Stimulated activated naive CD8-positive, alpha-beta T cell treated with anti-CD3 and anti-CD28 coated beads, Interleukin-15, Interleukin-2, amounts not matched to agents 100 ng/mL and 50 ng/mL, for 24 hours (primary cell): ENCODE data around the gene PTBP1.

Experiments used
- H3K27ac Mint-ChIP-seq: one replicate; pipeline ENCODE4 v1.8.0; 2021; ENCODE audit warnings: mild to moderate bottlenecking, mixed read lengths
- H3K27me3 Mint-ChIP-seq: one replicate; pipeline ENCODE4 v1.8.0; 2021; ENCODE audit warnings: mixed read lengths
- H3K36me3 Mint-ChIP-seq: one replicate; pipeline ENCODE4 v1.8.0; 2021; ENCODE audit warnings: low read depth, mixed read lengths
- H3K4me1 Mint-ChIP-seq: one replicate; pipeline ENCODE4 v1.8.0; 2021; ENCODE audit warnings: low read depth, mixed read lengths
- H3K4me3 Mint-ChIP-seq: one replicate; pipeline ENCODE4 v1.8.0; 2021; ENCODE audit warnings: mild to moderate bottlenecking, mixed read lengths
- H3K9me3 Mint-ChIP-seq: one replicate; pipeline ENCODE4 v1.8.0; 2021; ENCODE audit warnings: mixed read lengths

PTBP1 gene

GRCh38 chr19:787536-787935 is 9.7 kb upstream of the PTBP1 start:
- Mint-ChIP-seq H3K4me3 (no peak overlapping the region), H3K27me3 (peaks cover 4% of the 10 kb centered on the region), H3K27ac (no peak overlapping the region), H3K36me3 (no peaks in the 10 kb centered on the region), H3K4me1 (peaks cover 7% of the 10 kb centered on the region), H3K9me3 (no peaks in the 10 kb centered on the region)

- no peaks in the 10 kb centered on the region for H3K9me3 Mint-ChIP-seq
- H3K27ac Mint-ChIP-seq: no peak overlapping the region
- peaks cover 7% of the 10 kb centered on the region for H3K4me1 Mint-ChIP-seq
- H3K4me3 Mint-ChIP-seq: no peak overlapping the region
- peaks cover 4% of the 10 kb centered on the region for H3K27me3 Mint-ChIP-seq
- no peaks in the 10 kb centered on the region for H3K36me3 Mint-ChIP-seq
Observed at GRCh38 chr19:788686-788982, 8.6 kb upstream of the PTBP1 start.

- Mint-ChIP-seq H3K27ac (no peak overlapping the region), H3K27me3 (peaks cover 4% of the 10 kb centered on the region), H3K4me1 (peaks cover 7% of the 10 kb centered on the region), H3K4me3 (no peak overlapping the region), H3K9me3 (no peaks in the 10 kb centered on the region), H3K36me3 (no peaks in the 10 kb centered on the region)
Observed at GRCh38 chr19:788983-789700, 8.1 kb upstream of the PTBP1 start.

- Mint-ChIP-seq H3K27me3 (peaks cover 4% of the 10 kb centered on the region), H3K4me1 (peaks cover 7% of the 10 kb centered on the region), H3K4me3 (no peak overlapping the region), H3K27ac (no peak overlapping the region), H3K9me3 (no peaks in the 10 kb centered on the region), H3K36me3 (no peaks in the 10 kb centered on the region)
Observed at GRCh38 chr19:789701-790060, 7.6 kb upstream of the PTBP1 start.

GRCh38 chr19:791007-791566 is 6.2 kb upstream of the PTBP1 start:
- no peaks in the 10 kb centered on the region for H3K36me3 Mint-ChIP-seq
- no peak overlapping the region for H3K4me3 Mint-ChIP-seq
- peaks cover 7% of the 10 kb centered on the region for H3K4me1 Mint-ChIP-seq
- H3K27ac Mint-ChIP-seq: no peak overlapping the region
- H3K27me3 Mint-ChIP-seq: peaks cover 4% of the 10 kb centered on the region
- no peaks in the 10 kb centered on the region for H3K9me3 Mint-ChIP-seq

GRCh38 chr19:791567-792305 is 5.5 kb upstream of the PTBP1 start:
- Mint-ChIP-seq H3K9me3 (no peaks in the 10 kb centered on the region), H3K36me3 (no peaks in the 10 kb centered on the region), H3K27ac (no peak overlapping the region), H3K4me3 (no peak overlapping the region), H3K4me1 (peaks cover 9% of the 10 kb centered on the region), H3K27me3 (peaks cover 4% of the 10 kb centered on the region)

- Mint-ChIP-seq H3K4me1 (peaks cover 11% of the 10 kb centered on the region), H3K36me3 (no peaks in the 10 kb centered on the region), H3K4me3 (no peak overlapping the region), H3K27ac (no peak overlapping the region), H3K27me3 (peaks cover 4% of the 10 kb centered on the region), H3K9me3 (no peaks in the 10 kb centered on the region)
Observed at GRCh38 chr19:792306-792885, 4.9 kb upstream of the PTBP1 start.

- no peaks in the 10 kb centered on the region for H3K9me3 Mint-ChIP-seq
- H3K4me1 Mint-ChIP-seq: peaks cover 11% of the 10 kb centered on the region
- no peak overlapping the region for H3K4me3 Mint-ChIP-seq
- H3K27me3 Mint-ChIP-seq: peaks cover 4% of the 10 kb centered on the region
- H3K27ac Mint-ChIP-seq: no peak overlapping the region
- H3K36me3 Mint-ChIP-seq: peaks cover 6% of the 10 kb centered on the region
Observed at GRCh38 chr19:793806-794205, 3.4 kb upstream of the PTBP1 start.

GRCh38 chr19:795073-795611 is 2.1 kb upstream of the PTBP1 start:
- Mint-ChIP-seq H3K4me1 (peaks cover 17% of the 10 kb centered on the region), H3K36me3 (peaks cover 19% of the 10 kb centered on the region), H3K27ac (no peak overlapping the region), H3K4me3 (peak overlapping the region; percentile 26), H3K9me3 (no peaks in the 10 kb centered on the region), H3K27me3 (no peaks in the 10 kb centered on the region)

GRCh38 chr19:795691-796581 is 1.3 kb upstream of the PTBP1 start:
- Mint-ChIP-seq H3K4me3 (peak overlapping the region; percentile 95), H3K36me3 (peaks cover 25% of the 10 kb centered on the region), H3K27me3 (no peaks in the 10 kb centered on the region)

GRCh38 chr19:797528-798414 is 519 bp downstream of the PTBP1 start:
- peak overlapping the region; percentile 95 for H3K4me3 Mint-ChIP-seq

More at GRCh38 chr19:795691-796581, 1.3 kb upstream of the PTBP1 start:
- H3K4me1 Mint-ChIP-seq: peaks cover 23% of the 10 kb centered on the region
- H3K9me3 Mint-ChIP-seq: no peaks in the 10 kb centered on the region
- H3K27ac Mint-ChIP-seq: no peak overlapping the region

GRCh38 chr19:798415-799075 is 1.3 kb downstream of the PTBP1 start:
- Mint-ChIP-seq H3K4me3 (peak overlapping the region; percentile 92), H3K27ac (peak overlapping the region; percentile 91), H3K27me3 (no peaks in the 10 kb centered on the region), H3K9me3 (no peaks in the 10 kb centered on the region), H3K36me3 (peaks cover 39% of the 10 kb centered on the region), H3K4me1 (peaks cover 41% of the 10 kb centered on the region)

More at GRCh38 chr19:797528-798414, 519 bp downstream of the PTBP1 start:
- no peaks in the 10 kb centered on the region for H3K9me3 Mint-ChIP-seq
- peak overlapping the region; percentile 91 for H3K27ac Mint-ChIP-seq
- no peaks in the 10 kb centered on the region for H3K27me3 Mint-ChIP-seq
- H3K36me3 Mint-ChIP-seq: peaks cover 33% of the 10 kb centered on the region
- H3K4me1 Mint-ChIP-seq: peaks cover 36% of the 10 kb centered on the region
